HK-2 (cell line): ENCODE measurements around the gene ZSWIM6.

Experiments used
- DNase-seq: peaks from one replicate; pipeline ENCODE4 v3.0.0-alpha.2; 2018; ENCODE audit not compliant: unreplicated experiment

Gene ZSWIM6

DNA sequence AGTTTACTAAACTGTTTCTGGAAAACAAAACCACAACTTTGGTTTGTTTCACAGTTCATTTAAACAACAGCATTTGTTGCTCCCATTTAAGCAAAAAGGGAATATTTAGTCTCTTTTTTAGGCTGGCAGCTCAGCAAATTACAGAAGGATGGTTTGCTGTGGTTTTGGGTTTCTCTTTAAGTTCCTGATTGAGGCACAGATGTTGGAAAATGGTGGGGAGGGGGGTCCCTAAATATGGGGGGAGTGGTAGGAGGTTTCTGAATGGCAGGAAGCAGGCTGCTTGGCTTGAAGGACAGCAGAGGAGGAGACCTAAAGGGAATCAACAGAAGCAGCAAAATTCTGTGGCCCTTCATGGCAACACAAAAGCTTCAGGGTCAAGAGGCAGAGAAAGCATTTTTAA, 263.4 kb downstream of the ZSWIM6 start:
- no peak for DNase-seq
